SK-N-SH treated with all-trans-retinoic acid at 6 μM for 48 hours (cell line): Measurements from ENCODE around the gene TTC8.

Experiments used
- ATAC-seq: fragments of 200-7000 bp; cut with Tn5 transposase; 3 replicates; pipeline ENCODE4 v1.9.1; 2020; ENCODE audit warnings: mild to moderate bottlenecking, moderate library complexity
- ARNTL ChIP-seq: fragments of 450-650 bp; formaldehyde crosslinking; IDR thresholded peaks from 2 replicates; pipeline ENCODE4 v1.5.0; 2020; ENCODE audit warnings: low read depth, mild to moderate bottlenecking, moderate library complexity, borderline replicate concordance
- BACH2 ChIP-seq: fragments of 250-450 bp; sonication (Bioruptor Pico); IDR thresholded peaks from 2 replicates; pipeline ENCODE4 v1.9.0; 2021; ENCODE audit warnings: mild to moderate bottlenecking, borderline replicate concordance
- CSDC2 ChIP-seq: fragments of 250-450 bp; sonication (Bioruptor Pico); IDR thresholded peaks from 2 replicates; pipeline ENCODE4 v1.5.0; 2020; ENCODE audit warnings: mild to moderate bottlenecking, moderate library complexity
- ESRRG ChIP-seq: fragments of 250-450 bp; sonication (Bioruptor Pico); IDR thresholded peaks from 2 replicates; pipeline ENCODE4 v1.6.1; 2021; ENCODE audit warnings: mild to moderate bottlenecking
- GLIS3 ChIP-seq: fragments of 250-450 bp; sonication (Bioruptor Pico); IDR thresholded peaks from 2 replicates; pipeline ENCODE4 v1.5.0; 2020; ENCODE audit warnings: mild to moderate bottlenecking, moderate library complexity
- ISL1 ChIP-seq: fragments of 250-450 bp; sonication (Bioruptor Pico); IDR thresholded peaks from 2 replicates; pipeline ENCODE4 v2.1.2; 2022; ENCODE audit warnings: mild to moderate bottlenecking, moderate library complexity
- OSR1 ChIP-seq: fragments of 250-450 bp; sonication (Bioruptor Pico); IDR thresholded peaks from 2 replicates; pipeline ENCODE4 v1.8.0; 2022; ENCODE audit warnings: moderate library complexity, mild to moderate bottlenecking, inconsistent platforms
- PPARA ChIP-seq: fragments of 250-450 bp; sonication (Bioruptor Pico); IDR thresholded peaks from 2 replicates; pipeline ENCODE4 v1.5.0; 2020; ENCODE audit warnings: mild to moderate bottlenecking, borderline replicate concordance
- RARB ChIP-seq: fragments of 250-450 bp; sonication (Bioruptor Pico); IDR thresholded peaks from 2 replicates; pipeline ENCODE4 v1.8.0; 2021; ENCODE audit warnings: mild to moderate bottlenecking, moderate library complexity
- SNAI2 ChIP-seq: fragments of 250-450 bp; sonication (Bioruptor Pico); IDR thresholded peaks from 2 replicates; pipeline ENCODE4 v1.5.0; 2020; ENCODE audit warnings: mild to moderate bottlenecking, moderate library complexity
- TCF4 ChIP-seq: fragments of 250-450 bp; sonication (Bioruptor Pico); IDR thresholded peaks from 2 replicates; pipeline ENCODE4 v1.8.0; 2021; ENCODE audit warnings: mild to moderate bottlenecking, moderate library complexity, borderline replicate concordance
- TOX ChIP-seq: fragments of 250-450 bp; sonication (Bioruptor Pico); IDR thresholded peaks from 2 replicates; pipeline ENCODE4 v1.8.0; 2021; ENCODE audit warnings: mild to moderate bottlenecking, moderate library complexity, borderline replicate concordance
- ZC3H10 ChIP-seq: fragments of 250-450 bp; sonication (Bioruptor Pico); IDR thresholded peaks from 2 replicates; pipeline ENCODE4 v1.5.1; 2021; ENCODE audit warnings: mild to moderate bottlenecking, moderate library complexity
- ZFP3 ChIP-seq: fragments of 250-450 bp; sonication (Bioruptor Pico); IDR thresholded peaks from 2 replicates; pipeline ENCODE4 v1.5.0; 2020; ENCODE audit warnings: mild to moderate bottlenecking, moderate library complexity
- ZFP30 ChIP-seq: fragments of 450-650 bp; formaldehyde crosslinking; IDR thresholded peaks from 2 replicates; pipeline ENCODE4 v1.5.0; 2022; ENCODE audit warnings: mild to moderate bottlenecking, moderate library complexity
- ZNF565 ChIP-seq: fragments of 450-650 bp; formaldehyde crosslinking; conservative IDR thresholded peaks from 2 replicates; pipeline ENCODE4 v1.5.0; 2020; ENCODE audit warnings: low read depth, mild to moderate bottlenecking, moderate library complexity
- ZNF70 ChIP-seq: fragments of 450-650 bp; formaldehyde crosslinking; IDR thresholded peaks from 2 replicates; pipeline ENCODE4 v1.5.0; 2020; ENCODE audit warnings: mild to moderate bottlenecking, moderate library complexity
- ZNF8 ChIP-seq: fragments of 450-650 bp; formaldehyde crosslinking; IDR thresholded peaks from 2 replicates; pipeline ENCODE4 v1.5.0; 2020; ENCODE audit warnings: mild to moderate bottlenecking, moderate library complexity
- TF ChIP-seq, protein P1 (sequence below): fragments of 250-450 bp; sonication (Bioruptor Pico); IDR thresholded peaks from 2 replicates; pipeline ENCODE4 v1.5.0; 2020; ENCODE audit warnings: mild to moderate bottlenecking, moderate library complexity
- TF ChIP-seq, protein P2 (sequence below): fragments of 250-450 bp; sonication (Bioruptor Pico); IDR thresholded peaks from 2 replicates; pipeline ENCODE4 v1.8.0; 2021; ENCODE audit warnings: low read depth, mild to moderate bottlenecking, moderate library complexity, borderline replicate concordance
- TF ChIP-seq, protein P3 (sequence below): fragments of 250-450 bp; sonication (Bioruptor Pico); IDR thresholded peaks from 2 replicates; pipeline ENCODE4 v1.5.1; 2021; ENCODE audit warnings: mild to moderate bottlenecking, moderate library complexity
- TF ChIP-seq, protein P4 (sequence below): fragments of 250-450 bp; sonication (Bioruptor Pico); IDR thresholded peaks from 2 replicates; pipeline ENCODE4 v1.5.1; 2020; ENCODE audit warnings: low read depth, mild to moderate bottlenecking, moderate library complexity
- TF ChIP-seq, protein P5 (sequence below): fragments of 250-450 bp; sonication (Bioruptor Pico); IDR thresholded peaks from 2 replicates; pipeline ENCODE4 v1.8.0; 2020; ENCODE audit warnings: mild to moderate bottlenecking, moderate library complexity, borderline replicate concordance

TTC8 gene

DNA sequence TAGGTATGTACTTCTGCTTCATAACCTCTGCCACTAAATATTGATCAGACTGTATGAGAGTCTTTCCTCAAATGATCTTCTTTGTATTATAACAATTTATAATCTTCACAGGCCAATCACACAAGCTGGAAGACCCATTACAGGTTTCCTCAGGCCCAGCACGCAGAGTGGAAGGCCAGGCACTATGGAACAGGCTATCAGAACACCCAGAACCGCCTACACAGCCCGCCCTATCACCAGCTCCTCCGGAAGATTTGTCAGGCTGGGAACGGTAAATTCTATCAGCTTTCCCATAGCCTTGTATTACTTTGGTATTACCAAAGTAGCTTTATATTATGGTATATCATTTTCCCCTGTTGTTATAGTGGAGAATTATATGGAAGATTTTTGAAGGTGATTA lies 16.5 kb downstream of the TTC8 start (continued):
- no peak for TF ChIP-seq ZNF565 (CRISPR knock-in tag)
- TF ChIP-seq CSDC2 (CRISPR knock-in tag): no peak
- TF ChIP-seq, all 23 proteins: peak for 0

DNA sequence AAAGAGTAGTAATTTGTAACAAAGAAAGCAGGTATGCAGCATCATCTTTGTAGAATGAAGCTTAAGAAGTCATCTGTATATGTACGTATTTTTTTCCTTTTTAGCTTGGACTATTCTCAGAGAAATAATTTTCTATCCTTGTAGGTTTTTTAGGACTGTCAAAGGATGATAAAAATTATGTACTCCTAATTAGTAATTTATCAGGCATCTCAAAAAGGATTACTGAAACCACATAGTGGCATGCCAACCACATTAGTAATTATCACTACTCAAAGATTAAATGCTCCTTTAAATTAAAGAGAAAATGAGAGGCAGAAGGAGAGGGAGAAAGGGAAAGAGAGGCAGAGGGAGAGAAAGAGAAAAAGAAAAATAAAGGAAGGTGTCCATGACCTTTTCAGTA lies 17.3 kb downstream of the TTC8 start:
- no peak for ATAC-seq

DNA sequence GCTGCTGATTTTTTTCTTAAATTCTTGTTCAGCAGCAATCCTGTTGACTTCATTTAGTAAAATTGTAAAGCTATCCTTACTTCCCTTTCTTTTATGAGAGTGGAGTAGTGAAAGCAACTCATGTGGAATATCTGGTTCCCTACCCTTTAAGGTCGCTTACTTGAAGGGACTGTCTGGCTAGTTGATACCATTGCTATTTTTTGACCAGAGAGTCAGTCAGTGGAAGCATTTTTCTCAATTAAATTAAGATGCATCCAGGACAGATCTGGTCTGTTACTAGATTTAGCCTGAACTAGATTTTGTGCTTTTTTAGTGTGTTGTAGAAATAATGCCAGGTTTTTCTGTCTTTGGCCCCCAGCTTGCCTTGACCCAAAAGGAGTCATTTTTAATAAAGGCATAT lies 18.0 kb downstream of the TTC8 start:
- TF ChIP-seq, protein P1, sequence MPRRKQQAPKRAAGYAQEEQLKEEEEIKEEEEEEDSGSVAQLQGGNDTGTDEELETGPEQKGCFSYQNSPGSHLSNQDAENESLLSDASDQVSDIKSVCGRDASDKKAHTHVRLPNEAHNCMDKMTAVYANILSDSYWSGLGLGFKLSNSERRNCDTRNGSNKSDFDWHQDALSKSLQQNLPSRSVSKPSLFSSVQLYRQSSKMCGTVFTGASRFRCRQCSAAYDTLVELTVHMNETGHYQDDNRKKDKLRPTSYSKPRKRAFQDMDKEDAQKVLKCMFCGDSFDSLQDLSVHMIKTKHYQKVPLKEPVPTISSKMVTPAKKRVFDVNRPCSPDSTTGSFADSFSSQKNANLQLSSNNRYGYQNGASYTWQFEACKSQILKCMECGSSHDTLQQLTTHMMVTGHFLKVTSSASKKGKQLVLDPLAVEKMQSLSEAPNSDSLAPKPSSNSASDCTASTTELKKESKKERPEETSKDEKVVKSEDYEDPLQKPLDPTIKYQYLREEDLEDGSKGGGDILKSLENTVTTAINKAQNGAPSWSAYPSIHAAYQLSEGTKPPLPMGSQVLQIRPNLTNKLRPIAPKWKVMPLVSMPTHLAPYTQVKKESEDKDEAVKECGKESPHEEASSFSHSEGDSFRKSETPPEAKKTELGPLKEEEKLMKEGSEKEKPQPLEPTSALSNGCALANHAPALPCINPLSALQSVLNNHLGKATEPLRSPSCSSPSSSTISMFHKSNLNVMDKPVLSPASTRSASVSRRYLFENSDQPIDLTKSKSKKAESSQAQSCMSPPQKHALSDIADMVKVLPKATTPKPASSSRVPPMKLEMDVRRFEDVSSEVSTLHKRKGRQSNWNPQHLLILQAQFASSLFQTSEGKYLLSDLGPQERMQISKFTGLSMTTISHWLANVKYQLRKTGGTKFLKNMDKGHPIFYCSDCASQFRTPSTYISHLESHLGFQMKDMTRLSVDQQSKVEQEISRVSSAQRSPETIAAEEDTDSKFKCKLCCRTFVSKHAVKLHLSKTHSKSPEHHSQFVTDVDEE: peak; percentile 67; the same call in 1 of the 2 replicates
- TF ChIP-seq ZC3H10 (CRISPR knock-in tag): no peak
- TF ChIP-seq, all 23 proteins: peak for 1
- ATAC-seq: no peak; the same call in 2 of the 3 replicates

More for the DNA sequence above, 17.3 kb downstream of the TTC8 start:
- TF ChIP-seq ZC3H10 (CRISPR knock-in tag) (no peak), TCF4 (CRISPR knock-in tag) (no peak), CSDC2 (CRISPR knock-in tag) (no peak), ZNF8 (CRISPR knock-in tag) (no peak), ZFP3 (CRISPR knock-in tag) (no peak), ZFP30 (CRISPR knock-in tag) (no peak), RARB (CRISPR knock-in tag) (no peak), ARNTL (CRISPR knock-in tag) (no peak), ZNF70 (no peak), ZNF565 (CRISPR knock-in tag) (no peak), GLIS3 (CRISPR knock-in tag) (no peak), TOX (CRISPR knock-in tag) (no peak), BACH2 (no peak), ESRRG (no peak), ISL1 (CRISPR knock-in tag) (no peak)
- TF ChIP-seq, protein P2, sequence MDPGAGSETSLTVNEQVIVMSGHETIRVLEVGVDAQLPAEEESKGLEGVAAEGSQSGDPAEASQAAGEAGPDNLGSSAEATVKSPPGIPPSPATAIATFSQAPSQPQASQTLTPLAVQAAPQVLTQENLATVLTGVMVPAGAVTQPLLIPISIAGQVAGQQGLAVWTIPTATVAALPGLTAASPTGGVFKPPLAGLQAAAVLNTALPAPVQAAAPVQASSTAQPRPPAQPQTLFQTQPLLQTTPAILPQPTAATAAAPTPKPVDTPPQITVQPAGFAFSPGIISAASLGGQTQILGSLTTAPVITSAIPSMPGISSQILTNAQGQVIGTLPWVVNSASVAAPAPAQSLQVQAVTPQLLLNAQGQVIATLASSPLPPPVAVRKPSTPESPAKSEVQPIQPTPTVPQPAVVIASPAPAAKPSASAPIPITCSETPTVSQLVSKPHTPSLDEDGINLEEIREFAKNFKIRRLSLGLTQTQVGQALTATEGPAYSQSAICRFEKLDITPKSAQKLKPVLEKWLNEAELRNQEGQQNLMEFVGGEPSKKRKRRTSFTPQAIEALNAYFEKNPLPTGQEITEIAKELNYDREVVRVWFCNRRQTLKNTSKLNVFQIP: no peak
- TF ChIP-seq, protein P3, sequence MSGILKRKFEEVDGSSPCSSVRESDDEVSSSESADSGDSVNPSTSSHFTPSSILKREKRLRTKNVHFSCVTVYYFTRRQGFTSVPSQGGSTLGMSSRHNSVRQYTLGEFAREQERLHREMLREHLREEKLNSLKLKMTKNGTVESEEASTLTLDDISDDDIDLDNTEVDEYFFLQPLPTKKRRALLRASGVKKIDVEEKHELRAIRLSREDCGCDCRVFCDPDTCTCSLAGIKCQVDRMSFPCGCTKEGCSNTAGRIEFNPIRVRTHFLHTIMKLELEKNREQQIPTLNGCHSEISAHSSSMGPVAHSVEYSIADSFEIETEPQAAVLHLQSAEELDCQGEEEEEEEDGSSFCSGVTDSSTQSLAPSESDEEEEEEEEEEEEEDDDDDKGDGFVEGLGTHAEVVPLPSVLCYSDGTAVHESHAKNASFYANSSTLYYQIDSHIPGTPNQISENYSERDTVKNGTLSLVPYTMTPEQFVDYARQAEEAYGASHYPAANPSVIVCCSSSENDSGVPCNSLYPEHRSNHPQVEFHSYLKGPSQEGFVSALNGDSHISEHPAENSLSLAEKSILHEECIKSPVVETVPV (CRISPR knock-in tag): no peak

DNA sequence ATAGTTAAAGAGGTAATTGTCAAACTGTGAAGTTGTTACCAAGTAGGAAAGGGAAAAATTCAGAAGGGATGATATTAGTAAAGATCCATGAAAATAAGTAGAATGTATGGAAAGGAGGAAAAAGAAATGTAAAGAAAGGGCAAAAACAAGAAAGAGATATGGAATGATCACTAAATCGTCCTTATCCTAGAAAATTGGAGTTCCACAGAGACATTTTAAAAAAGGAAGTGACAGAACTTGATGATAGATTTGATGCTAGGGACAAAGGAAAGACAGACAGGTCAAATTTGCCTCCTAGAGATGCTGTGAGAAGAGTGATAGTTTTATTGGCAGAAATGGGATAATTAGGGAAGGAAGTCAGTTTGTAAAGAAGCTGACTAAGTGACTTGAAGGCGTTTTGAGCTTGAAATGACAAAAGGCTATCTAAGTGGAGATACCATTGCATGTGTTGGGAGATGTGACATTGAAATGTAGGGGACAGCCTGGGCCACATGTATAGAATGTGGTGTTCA lies 20.6 kb downstream of the TTC8 start:
- no peak for ATAC-seq
- TF ChIP-seq TCF4 (CRISPR knock-in tag) (no peak), ZFP3 (CRISPR knock-in tag) (no peak), GLIS3 (CRISPR knock-in tag) (no peak), PPARA (CRISPR knock-in tag) (no peak), ZNF8 (CRISPR knock-in tag) (no peak), OSR1 (CRISPR knock-in tag) (no peak), ZNF565 (CRISPR knock-in tag) (no peak), CSDC2 (CRISPR knock-in tag) (no peak), ZNF70 (no peak), SNAI2 (no peak), ISL1 (CRISPR knock-in tag) (no peak)
- TF ChIP-seq, protein P4, sequence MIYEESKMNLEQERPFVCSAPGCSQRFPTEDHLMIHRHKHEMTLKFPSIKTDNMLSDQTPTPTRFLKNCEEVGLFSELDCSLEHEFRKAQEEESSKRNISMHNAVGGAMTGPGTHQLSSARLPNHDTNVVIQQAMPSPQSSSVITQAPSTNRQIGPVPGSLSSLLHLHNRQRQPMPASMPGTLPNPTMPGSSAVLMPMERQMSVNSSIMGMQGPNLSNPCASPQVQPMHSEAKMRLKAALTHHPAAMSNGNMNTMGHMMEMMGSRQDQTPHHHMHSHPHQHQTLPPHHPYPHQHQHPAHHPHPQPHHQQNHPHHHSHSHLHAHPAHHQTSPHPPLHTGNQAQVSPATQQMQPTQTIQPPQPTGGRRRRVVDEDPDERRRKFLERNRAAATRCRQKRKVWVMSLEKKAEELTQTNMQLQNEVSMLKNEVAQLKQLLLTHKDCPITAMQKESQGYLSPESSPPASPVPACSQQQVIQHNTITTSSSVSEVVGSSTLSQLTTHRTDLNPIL (CRISPR knock-in tag): no peak
- TF ChIP-seq, protein P5, sequence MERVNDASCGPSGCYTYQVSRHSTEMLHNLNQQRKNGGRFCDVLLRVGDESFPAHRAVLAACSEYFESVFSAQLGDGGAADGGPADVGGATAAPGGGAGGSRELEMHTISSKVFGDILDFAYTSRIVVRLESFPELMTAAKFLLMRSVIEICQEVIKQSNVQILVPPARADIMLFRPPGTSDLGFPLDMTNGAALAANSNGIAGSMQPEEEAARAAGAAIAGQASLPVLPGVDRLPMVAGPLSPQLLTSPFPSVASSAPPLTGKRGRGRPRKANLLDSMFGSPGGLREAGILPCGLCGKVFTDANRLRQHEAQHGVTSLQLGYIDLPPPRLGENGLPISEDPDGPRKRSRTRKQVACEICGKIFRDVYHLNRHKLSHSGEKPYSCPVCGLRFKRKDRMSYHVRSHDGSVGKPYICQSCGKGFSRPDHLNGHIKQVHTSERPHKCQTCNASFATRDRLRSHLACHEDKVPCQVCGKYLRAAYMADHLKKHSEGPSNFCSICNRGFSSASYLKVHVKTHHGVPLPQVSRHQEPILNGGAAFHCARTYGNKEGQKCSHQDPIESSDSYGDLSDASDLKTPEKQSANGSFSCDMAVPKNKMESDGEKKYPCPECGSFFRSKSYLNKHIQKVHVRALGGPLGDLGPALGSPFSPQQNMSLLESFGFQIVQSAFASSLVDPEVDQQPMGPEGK (CRISPR knock-in tag): no peak
- TF ChIP-seq, protein P3 (CRISPR knock-in tag): no peak
- TF ChIP-seq, protein P1: no peak
